Naive thymus-derived CD8-positive, alpha-beta T cell (primary cell): ENCODE measurements around the gene C2orf74. TPM values are rescaled to one million over a fixed set of nuclear protein-coding genes. Genes with fewer than 3 reads are reported as not detected.
"Not testable (repeated sequence)": the region's sequence is repeated elsewhere in the genome, so short reads cannot be mapped to it uniquely, and the experiment has no call there.

Experiments used
- ATAC-seq, 2 donors: fragments of 150-1000 bp; cut with Tn5 transposase in 1 of 2; sonication (Bioruptor Pico), chemical (Tn5 transposase) in 1 of 2; 1 replicate in 1 of 2; 2 replicates in 1 of 2; pipeline ENCODE4 v1.10.0; 2021; ENCODE audit warnings: mild to moderate bottlenecking in 2 of 2, moderate library complexity in 2 of 2
- POLR2A ChIA-PET: fragments of 350-600 bp; sonication (Branson Sonifier 250); formaldehyde crosslinking; loops from one replicate; lab custom pipeline; 2021; ENCODE audit warnings: antibody characterized with exemption; lab: Charles Lee
- DNase-seq, 10 donors: peaks; one replicate each; pipeline versions ENCODE4 v3.0.0 to v3.0.0-alpha.2; 2020 to 2022
- H3K27ac Mint-ChIP-seq, 10 donors: one replicate each; pipeline ENCODE4 v1.8.0; 2020 to 2022; ENCODE audit warnings: mild to moderate bottlenecking in 10 of 10, mixed read lengths in 10 of 10, moderate library complexity in 4 of 10, inconsistent platforms in 1 of 10
- H3K27me3 Mint-ChIP-seq, 5 donors: one replicate each; pipeline ENCODE4 v1.8.0; 2021 to 2022; ENCODE audit warnings: mixed read lengths in 5 of 5
- H3K36me3 Mint-ChIP-seq, 3 donors: one replicate each; pipeline ENCODE4 v1.8.0; 2020 to 2022; ENCODE audit warnings: mixed read lengths in 3 of 3, mild to moderate bottlenecking in 2 of 3, inconsistent platforms in 1 of 3
- H3K4me1 Mint-ChIP-seq, 4 donors: one replicate each; pipeline ENCODE4 v1.8.0; 2021 to 2022; ENCODE audit warnings: mixed read lengths in 4 of 4
- H3K4me3 Mint-ChIP-seq, 10 donors: one replicate each; pipeline ENCODE4 v1.8.0; 2020 to 2022; ENCODE audit warnings: mild to moderate bottlenecking in 10 of 10, mixed read lengths in 10 of 10, moderate library complexity in 6 of 10, inconsistent platforms in 1 of 10
- H3K9me3 Mint-ChIP-seq, 9 donors: one replicate each; pipeline ENCODE4 v1.8.0; 2020 to 2022; ENCODE audit warnings: mixed read lengths in 9 of 9, mild to moderate bottlenecking in 3 of 9, inconsistent platforms in 1 of 9, moderate library complexity in 1 of 9
- polyA plus RNA-seq, 3 donors: library from polyadenylated mRNA; unstranded; fragments of 300-500 nt; fragmentation: Illumina TruSeq; gene quantifications; one replicate each; pipeline ENCODE4 v1.2.3, GENCODE V29; 2021
- total RNA-seq, 8 experiments: library from RNA in 2 of 8; stranded (reverse) in 2 of 8; gene quantifications; one replicate each; pipeline ENCODE4 v1.2.3 and lab custom pipeline; 2021 to 2026

Gene C2orf74
- total and polyA plus RNA-seq, 5 experiments from 2014 or later: 21.3 to 62.1 (median 45.5) TPM

DNA sequence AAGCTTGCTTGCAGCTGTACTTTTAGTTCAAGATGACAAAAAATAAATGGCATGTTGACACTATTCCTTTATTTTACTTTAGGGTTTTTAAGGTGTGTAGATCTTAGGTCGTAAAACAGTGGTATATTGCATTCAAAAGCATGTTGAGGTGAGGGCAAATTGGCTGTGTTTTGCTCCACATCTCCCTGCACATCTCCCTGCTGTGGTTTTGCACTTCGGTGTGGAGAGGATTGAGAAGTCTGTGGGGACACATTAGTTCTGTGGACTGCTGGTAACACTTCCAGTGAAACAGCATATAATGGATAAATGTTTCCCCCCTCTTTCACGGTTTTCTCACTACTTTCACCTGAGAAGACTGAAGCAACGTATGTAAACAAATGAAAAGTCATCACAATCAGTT lies 25.1 kb downstream of the C2orf74 start:
- peak overlapping the region in 5 of 10 donors; percentile 2 to 50 (median 15) for H3K27ac Mint-ChIP-seq
- no peaks in the 10 kb centered on the region for H3K9me3 Mint-ChIP-seq
- DNase-seq (no peak), ATAC-seq (no peak)
- H3K4me3 Mint-ChIP-seq: no peak overlapping the region
- peaks cover 24 to 39% (median 28%) of the 10 kb centered on the region in 4 donors for H3K4me1 Mint-ChIP-seq
- POLR2A ChIA-PET: no interaction called here
- H3K27me3 Mint-ChIP-seq: no peaks in the 10 kb centered on the region
- peaks cover 0 to 96% (median 23%) of the 10 kb centered on the region in 3 donors for H3K36me3 Mint-ChIP-seq

DNA sequence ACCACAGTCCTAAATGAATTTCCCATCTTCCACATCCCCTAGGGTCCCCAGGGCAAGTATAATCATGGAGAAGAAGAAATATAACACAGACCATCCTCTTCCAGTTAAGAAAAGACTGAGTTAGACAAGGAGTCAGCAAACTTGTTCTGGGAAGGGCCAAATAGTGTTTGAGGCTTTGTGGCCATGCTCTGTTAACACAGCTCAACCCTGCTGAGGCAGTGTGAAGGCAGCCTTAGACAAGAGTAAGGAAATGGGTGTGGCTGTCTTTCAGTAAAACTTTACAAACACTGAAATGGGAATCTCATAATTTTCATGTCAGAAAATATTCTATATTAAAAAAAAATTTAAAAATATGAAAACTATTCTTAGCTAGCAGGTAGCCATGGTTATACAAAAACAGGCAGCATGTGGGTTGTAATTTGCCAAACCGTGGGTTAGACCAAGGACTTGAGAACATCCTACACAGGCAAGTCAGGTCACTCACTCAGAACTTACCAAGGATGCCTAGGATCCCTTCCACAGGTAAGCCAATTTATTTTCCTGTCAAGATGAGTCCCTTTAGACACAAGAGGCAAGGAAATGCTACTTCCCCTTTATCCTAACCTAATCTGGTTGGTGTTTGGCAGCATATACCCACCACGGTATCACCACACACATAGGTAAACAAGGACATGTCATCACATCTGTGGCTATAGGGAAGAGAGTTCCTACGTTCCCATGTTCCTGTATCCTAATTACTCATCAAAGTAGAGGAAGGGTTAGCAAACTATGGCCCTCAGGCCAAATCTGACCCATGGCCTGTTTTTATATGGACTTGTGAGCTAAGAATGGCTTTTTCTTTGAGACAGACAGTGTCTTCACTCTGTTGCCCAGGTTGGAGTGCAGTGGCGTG lies 31.9 kb downstream of the C2orf74 start:
- H3K9me3 Mint-ChIP-seq: no peaks in the 10 kb centered on the region
- H3K4me1 Mint-ChIP-seq: peaks cover 4 to 17% (median 16%) of the 10 kb centered on the region in 4 donors
- H3K27ac Mint-ChIP-seq: peak overlapping the region in 9 of 10 donors; percentile 55 to 77 (median 70)
- DNase-seq (no peak), ATAC-seq (no peak)
- POLR2A ChIA-PET: interaction anchor here (0.6 to 1.2 kb wide), 3 partner anchors 17 to 56 kb away, joined by 3 to 4 read pairs (median 3); no protein-coding TSS in a partner anchor
- no peaks in the 10 kb centered on the region for H3K27me3 Mint-ChIP-seq
- no peak overlapping the region for H3K4me3 Mint-ChIP-seq
- peaks cover 0 to 55% (median 0%) of the 10 kb centered on the region in 3 donors for H3K36me3 Mint-ChIP-seq

DNA sequence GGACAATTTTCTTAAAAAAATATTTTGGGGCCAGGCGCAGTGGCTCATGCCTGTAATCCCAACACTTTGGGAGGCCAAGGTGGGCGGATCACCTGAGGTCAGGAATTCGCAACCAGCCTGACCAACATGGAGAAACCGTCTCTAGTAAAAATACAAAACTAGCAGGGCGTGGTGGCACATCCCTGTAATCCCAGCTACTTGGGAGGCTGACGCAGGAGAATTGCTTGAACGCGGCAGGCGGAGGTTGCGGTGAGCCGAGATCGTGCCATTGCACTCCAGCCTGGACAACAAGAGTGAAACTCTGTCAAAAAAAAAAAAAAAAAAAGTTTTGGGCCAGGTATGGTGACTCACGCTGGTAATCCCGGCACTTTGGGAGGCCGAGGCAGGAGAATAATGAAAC lies 32.7 kb downstream of the C2orf74 start:
- H3K9me3 Mint-ChIP-seq, DNase-seq, H3K27me3 Mint-ChIP-seq, H3K4me3 Mint-ChIP-seq, ATAC-seq, POLR2A ChIA-PET: not testable (repeated sequence)
- peak overlapping the region in 6 of 10 donors; percentile 36 to 72 (median 58) for H3K27ac Mint-ChIP-seq
- peaks cover 0 to 55% (median 2%) of the 10 kb centered on the region in 3 donors for H3K36me3 Mint-ChIP-seq
- peaks cover 4 to 17% (median 16%) of the 10 kb centered on the region in 4 donors for H3K4me1 Mint-ChIP-seq

DNA sequence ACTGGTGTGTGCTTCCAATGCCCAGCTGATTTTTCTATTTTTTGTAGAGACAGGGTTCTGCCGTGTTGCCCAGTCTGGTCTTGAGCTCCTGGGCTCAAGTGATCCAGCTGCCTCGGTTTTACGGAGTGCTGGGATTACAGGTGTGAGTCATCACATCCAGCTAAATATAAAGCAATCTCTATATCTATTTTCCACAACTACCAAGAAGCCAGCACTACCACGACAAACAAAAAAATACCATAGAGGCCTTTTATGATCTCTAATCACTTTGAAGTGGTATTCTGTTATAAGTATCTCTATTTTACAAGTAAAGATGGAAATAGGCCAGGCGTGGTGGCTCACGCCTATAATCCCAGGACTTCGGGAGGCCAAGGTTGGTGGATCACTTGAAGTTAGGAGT lies 34.7 kb downstream of the C2orf74 start:
- ATAC-seq: no peak
- no peaks in the 10 kb centered on the region for H3K9me3 Mint-ChIP-seq
- H3K27ac Mint-ChIP-seq: peak overlapping the region in 1 of 10 donors; percentile 35
- DNase-seq: no peak
- peaks cover 2 to 17% (median 14%) of the 10 kb centered on the region in 4 donors for H3K4me1 Mint-ChIP-seq
- H3K4me3 Mint-ChIP-seq: no peak overlapping the region
- peaks cover 0 to 44% (median 5%) of the 10 kb centered on the region in 3 donors for H3K36me3 Mint-ChIP-seq
- POLR2A ChIA-PET: interaction anchor here (1.0 kb wide), 1 partner anchor 51 kb away, joined by 3 read pairs; no protein-coding TSS in a partner anchor
- H3K27me3 Mint-ChIP-seq: no peaks in the 10 kb centered on the region

DNA sequence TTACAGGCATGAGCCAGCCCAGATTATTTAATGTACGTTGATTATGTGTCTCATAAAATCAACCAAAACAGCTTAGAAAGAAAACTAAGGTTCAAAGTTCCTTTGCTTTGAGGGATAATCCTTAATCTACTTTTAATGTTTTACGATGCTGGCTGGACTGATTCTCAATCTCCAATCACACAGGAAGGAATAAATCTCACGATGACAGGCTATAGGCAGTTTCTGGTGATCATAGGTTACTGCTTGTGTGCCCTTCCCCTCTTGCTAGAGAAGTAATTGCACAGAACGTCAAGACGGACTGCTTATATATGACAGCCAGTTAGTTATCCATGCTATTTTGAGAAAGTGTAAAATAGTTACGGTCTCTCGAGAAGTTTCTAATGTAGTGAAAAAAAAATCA lies 43.1 kb downstream of the C2orf74 start:
- peaks cover 3 to 79% (median 35%) of the 10 kb centered on the region in 3 donors for H3K36me3 Mint-ChIP-seq
- no peaks in the 10 kb centered on the region for H3K9me3 Mint-ChIP-seq
- H3K4me1 Mint-ChIP-seq: no peaks in the 10 kb centered on the region
- peak overlapping the region in 1 of 10 donors; percentile 39 for H3K27ac Mint-ChIP-seq
- no peak overlapping the region for H3K4me3 Mint-ChIP-seq
- H3K27me3 Mint-ChIP-seq: no peaks in the 10 kb centered on the region
- DNase-seq (no peak), ATAC-seq (no peak)
- POLR2A ChIA-PET: interaction anchor here (0.6 to 0.7 kb wide), 2 partner anchors 27 to 253 kb away, joined by 3 to 4 read pairs; no protein-coding TSS in a partner anchor

DNA sequence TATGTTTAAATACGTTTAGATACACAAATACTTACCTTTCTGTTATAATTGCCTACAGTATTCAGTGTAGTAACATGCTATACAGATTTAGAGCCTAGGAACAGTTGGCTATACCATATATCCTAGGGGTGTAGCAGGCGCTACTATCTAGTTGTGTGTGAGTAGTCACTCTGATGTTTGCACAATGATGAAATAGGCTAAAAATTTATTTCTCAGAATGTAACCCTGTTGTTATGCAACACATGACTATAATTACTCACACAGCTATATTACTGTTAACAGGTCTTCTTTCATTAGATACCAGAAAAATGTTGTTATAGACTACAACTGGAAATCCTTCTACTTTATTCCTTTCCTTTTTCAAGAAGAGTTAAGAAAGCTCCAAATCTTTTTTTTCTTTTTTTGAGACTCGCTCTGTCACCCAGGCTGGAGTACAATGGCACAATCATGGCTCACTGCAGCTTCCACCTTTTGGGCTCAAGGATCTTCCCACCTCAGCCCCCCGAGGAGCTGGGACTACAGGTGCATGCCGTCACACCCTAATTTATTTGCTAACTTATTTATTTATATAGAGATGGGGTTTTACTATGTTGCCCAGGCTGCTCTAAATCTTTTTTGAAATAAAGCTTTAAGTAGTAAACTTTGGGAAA lies 48.5 kb downstream of the C2orf74 start:
- no peak for ATAC-seq
- no peaks in the 10 kb centered on the region for H3K27me3 Mint-ChIP-seq
- H3K9me3 Mint-ChIP-seq: no peaks in the 10 kb centered on the region
- H3K27ac Mint-ChIP-seq: peak overlapping the region in 1 of 10 donors; percentile 28
- H3K36me3 Mint-ChIP-seq: peaks cover 0 to 82% (median 25%) of the 10 kb centered on the region in 3 donors
- POLR2A ChIA-PET: interaction anchor here (0.6 kb wide), 1 partner anchor 239 kb away, joined by 3 read pairs; no protein-coding TSS in a partner anchor
- no peak overlapping the region for H3K4me3 Mint-ChIP-seq
- H3K4me1 Mint-ChIP-seq: no peaks in the 10 kb centered on the region
- no peak for DNase-seq

DNA sequence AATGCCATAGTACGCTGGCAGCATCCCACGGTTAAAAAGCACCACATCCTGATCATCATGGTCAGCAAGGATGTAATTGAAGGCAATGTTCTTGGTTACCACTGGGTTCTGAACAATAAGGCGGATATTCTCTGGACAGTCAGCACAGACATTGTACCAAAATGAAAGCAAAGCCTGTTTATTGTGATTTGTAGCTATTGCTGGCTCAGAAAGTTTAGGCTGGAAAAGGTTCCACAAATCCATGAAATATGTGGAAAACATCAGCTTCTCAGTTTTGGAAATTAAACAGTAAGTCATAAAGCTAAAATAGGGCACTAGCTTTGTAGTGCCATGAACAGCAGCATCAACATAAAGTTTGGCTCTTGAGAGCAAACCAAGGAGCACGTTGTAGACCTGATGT lies 52.2 kb downstream of the C2orf74 start:
- peak overlapping the region in 3 of 10 donors; percentile 14 to 63 (median 50) for H3K27ac Mint-ChIP-seq
- ATAC-seq: no peak
- DNase-seq: no peak
- H3K4me3 Mint-ChIP-seq: no peak overlapping the region
- no peaks in the 10 kb centered on the region for H3K27me3 Mint-ChIP-seq
- no peaks in the 10 kb centered on the region for H3K9me3 Mint-ChIP-seq
- peaks cover 0 to 77% (median 18%) of the 10 kb centered on the region in 3 donors for H3K36me3 Mint-ChIP-seq
- H3K4me1 Mint-ChIP-seq: no peaks in the 10 kb centered on the region
- POLR2A ChIA-PET: no interaction called here

Other genes starting within 250 kb of the C2orf74 start
- gene PEX13, start 144.5 kb upstream of the C2orf74 start, total RNA-seq: 10 to 100 TPM; 26.8 to 27.4 TPM
- 10 to 100 TPM in 1 of 3 donors, 1 to 10 TPM in 2; 7.6 to 11.1 (median 9.0) TPM for gene PEX13, start 144.5 kb upstream of the C2orf74 start, polyA plus RNA-seq
- gene PUS10, start 143.9 kb upstream of the C2orf74 start, total RNA-seq: 10 to 100 TPM in 1 of 2 experiments, 1 to 10 TPM in 1; 9.2 to 11.6 TPM
- 1 to 10 TPM; 4.1 to 4.4 (median 4.4) TPM for gene PUS10, start 143.9 kb upstream of the C2orf74 start, polyA plus RNA-seq
- gene SANBR, start 96.3 kb upstream of the C2orf74 start, total RNA-seq: 1 to 10 TPM; 1.9 to 3.3 TPM
- under 1 TPM; 0.25 to 0.96 (median 0.64) TPM for gene SANBR, start 96.3 kb upstream of the C2orf74 start, polyA plus RNA-seq